Measurements from ENCODE around the gene SMARCA5.

The SMARCA5 gene

GRCh38 chr4:143488687-143489086 is 24.8 kb upstream of the SMARCA5 start:
- no peak for DNase-seq (ENCODE audit: low read depth in 2 of 2)
- no peak overlapping the region for H3K4me3 ChIP-seq (replicated peaks in 1 of 2; ENCODE audit: low read depth in 2 of 2, low read length in 2 of 2)
- no peak for TF ChIP-seq CTCF (IDR thresholded peaks at IDR 0.05; ENCODE audit: low read depth, low read length)

GRCh38 chr4:143489106-143489505 is 24.4 kb upstream of the SMARCA5 start:
- no peak overlapping the region for H3K4me3 ChIP-seq (replicated peaks in 1 of 2; ENCODE audit: low read depth in 2 of 2, low read length in 2 of 2)
- TF ChIP-seq CTCF (IDR thresholded peaks at IDR 0.05; ENCODE audit: low read depth, low read length): no peak
- DNase-seq (ENCODE audit: low read depth in 2 of 2): peak in 1 of 2 donors; percentile 53

- DNase-seq (ENCODE audit: low read depth in 2 of 2): no peak
- H3K4me3 ChIP-seq (replicated peaks in 1 of 2; ENCODE audit: low read depth in 2 of 2, low read length in 2 of 2): no peak overlapping the region
- TF ChIP-seq CTCF (IDR thresholded peaks at IDR 0.05; ENCODE audit: low read depth, low read length): no peak
These were observed 15.5 kb upstream of the SMARCA5 start for GRCh38 chr4:143498021-143498420.

- no peak overlapping the region for H3K4me3 ChIP-seq (replicated peaks in 1 of 2; ENCODE audit: low read depth in 2 of 2, low read length in 2 of 2)
- DNase-seq (ENCODE audit: low read depth in 2 of 2): no peak
- TF ChIP-seq CTCF (IDR thresholded peaks at IDR 0.05; ENCODE audit: low read depth, low read length): no peak
These were observed 11.3 kb upstream of the SMARCA5 start for GRCh38 chr4:143502231-143502630.

- TF ChIP-seq CTCF (IDR thresholded peaks at IDR 0.05; ENCODE audit: low read depth, low read length): no peak
- DNase-seq (ENCODE audit: low read depth in 2 of 2): no peak
- H3K4me3 ChIP-seq (replicated peaks in 1 of 2; ENCODE audit: low read depth in 2 of 2, low read length in 2 of 2): no peak overlapping the region
These were observed 7.5 kb upstream of the SMARCA5 start for GRCh38 chr4:143506031-143506430.

GRCh38 chr4:143511906-143512305 is 1.6 kb upstream of the SMARCA5 start:
- no peak for TF ChIP-seq CTCF (IDR thresholded peaks at IDR 0.05; ENCODE audit: low read depth, low read length)
- DNase-seq (ENCODE audit: low read depth in 2 of 2): no peak
- no peak overlapping the region for H3K4me3 ChIP-seq (replicated peaks in 1 of 2; ENCODE audit: low read depth in 2 of 2, low read length in 2 of 2)

- peak overlapping the region; percentile 87 to 92 for H3K4me3 ChIP-seq (replicated peaks in 1 of 2; ENCODE audit: low read depth in 2 of 2, low read length in 2 of 2)
- DNase-seq (ENCODE audit: low read depth in 2 of 2): no peak
- TF ChIP-seq CTCF (IDR thresholded peaks at IDR 0.05; ENCODE audit: low read depth, low read length): no peak
These were observed 556 bp upstream of the SMARCA5 start for GRCh38 chr4:143512978-143513313.

Data from cardiac fibroblast (primary cell).